DOHH2 (cell line): ENCODE results near the gene CXCL16.

Experiments used
- H3F3A ChIP-seq: fragments of 200-600 bp; sonication (generic), shearing (Covaris generic); 2 replicates; pipeline ENCODE4 v1.6.0; 2016; ENCODE audit warnings: antibody characterized with exemption, mild to moderate bottlenecking; ENCODE audit not compliant: control insufficient read depth, insufficient read depth
- H3K27ac ChIP-seq: fragments of 200-600 bp; sonication (generic); 2 replicates; pipeline ENCODE4 v1.5.1; 2014; ENCODE audit warnings: low read depth, mild to moderate bottlenecking, low read length, moderate library complexity
- H3K27me3 ChIP-seq: fragments of 200-600 bp; sonication (generic); 2 replicates; pipeline ENCODE4 v1.6.1; 2014; ENCODE audit warnings: mild to moderate bottlenecking, low read length, mixed read lengths; ENCODE audit not compliant: control insufficient read depth
- H3K36me3 ChIP-seq: fragments of 200-600 bp; sonication (generic); 2 replicates; pipeline ENCODE4 v1.6.1; 2014; ENCODE audit warnings: mild to moderate bottlenecking, low read length, moderate library complexity, mixed read lengths; ENCODE audit not compliant: control insufficient read depth
- H3K4me1 ChIP-seq: fragments of 200-600 bp; sonication (generic); 2 replicates; pipeline ENCODE4 v1.6.1; 2014; ENCODE audit warnings: mild to moderate bottlenecking, low read length, mixed read lengths; ENCODE audit not compliant: control insufficient read depth
- H3K4me2 ChIP-seq: fragments of 200-600 bp; sonication (generic); 2 replicates; pipeline ENCODE4 v1.6.0; 2014; ENCODE audit warnings: mild to moderate bottlenecking, low read length, moderate library complexity
- H3K4me3 ChIP-seq: fragments of 200-600 bp; sonication (generic); 2 replicates; pipeline ENCODE4 v1.5.1; 2014; ENCODE audit warnings: mild to moderate bottlenecking, low read length, mixed read lengths
- H3K79me2 ChIP-seq: fragments of 200-600 bp; sonication (generic); 2 replicates; pipeline ENCODE4 v1.6.1; 2014; ENCODE audit warnings: mild to moderate bottlenecking, low read length, mixed read lengths; ENCODE audit not compliant: control insufficient read depth
- H3K9me2 ChIP-seq: fragments of 200-600 bp; sonication (generic); replicated peaks from 2 replicates; pipeline ENCODE4 v1.6.1; 2014; ENCODE audit warnings: mild to moderate bottlenecking, low read length, mixed read lengths; ENCODE audit not compliant: control insufficient read depth
- H3K9me3 ChIP-seq: fragments of 200-600 bp; sonication (generic); 2 replicates; pipeline ENCODE4 v1.6.1; 2014; ENCODE audit warnings: antibody characterized with exemption, low read length, mixed read lengths; ENCODE audit not compliant: control insufficient read depth, insufficient read depth
- H4K20me1 ChIP-seq: fragments of 200-600 bp; sonication (generic); 2 replicates; pipeline ENCODE4 v1.6.0; 2014; ENCODE audit warnings: low read depth, mild to moderate bottlenecking, antibody characterized with exemption, low read length, moderate library complexity; ENCODE audit not compliant: control insufficient read depth, insufficient read depth
- CTCF ChIP-seq: fragments of 200-600 bp; sonication (generic); IDR thresholded peaks from one replicate; pipeline ENCODE4 v1.5.1; 2014; ENCODE audit warnings: antibody characterized with exemption, mild to moderate bottlenecking, low read depth, low read length; ENCODE audit not compliant: poor library complexity, severe bottlenecking
- EZH2phosphoT487 ChIP-seq: fragments of 200-600 bp; sonication (generic); IDR thresholded peaks from 2 replicates; pipeline ENCODE4 v1.6.1; 2017; ENCODE audit warnings: borderline replicate concordance, mild to moderate bottlenecking, antibody characterized with exemption, low read length, moderate library complexity, mixed read lengths

CXCL16 gene

GRCh38 chr17:4728124-4728523 is 11.6 kb downstream of the CXCL16 start:
- Histone ChIP-seq H3K4me3 (no peak overlapping the region), H3K79me2 (peaks cover 4% of the 10 kb centered on the region), H3K9me3 (no peaks in the 10 kb centered on the region), H3K27ac (no peak overlapping the region), H3K9me2 (no peaks in the 10 kb centered on the region), H4K20me1 (no peaks in the 10 kb centered on the region), H3K4me1 (peaks cover 25% of the 10 kb centered on the region), H3K27me3 (no peaks in the 10 kb centered on the region), H3F3A (peaks cover 1% of the 10 kb centered on the region; the same call in 1 of the 2 replicates), H3K4me2 (no peak overlapping the region), H3K36me3 (no peaks in the 10 kb centered on the region)
- TF ChIP-seq CTCF (no peak), EZH2phosphoT487 (no peak)

GRCh38 chr17:4725646-4726310 is 13.9 kb downstream of the CXCL16 start:
- Histone ChIP-seq H3K9me3 (no peaks in the 10 kb centered on the region), H4K20me1 (no peaks in the 10 kb centered on the region), H3K4me2 (peak overlapping the region; percentile 9), H3F3A (no peaks in the 10 kb centered on the region), H3K9me2 (no peaks in the 10 kb centered on the region), H3K4me3 (no peak overlapping the region), H3K4me1 (peaks cover 12% of the 10 kb centered on the region), H3K79me2 (no peaks in the 10 kb centered on the region), H3K27me3 (no peaks in the 10 kb centered on the region), H3K36me3 (no peaks in the 10 kb centered on the region), H3K27ac (no peak overlapping the region)
- TF ChIP-seq EZH2phosphoT487, result no peak
- no peak for TF ChIP-seq CTCF

GRCh38 chr17:4724650-4725049 is 15.1 kb downstream of the CXCL16 start:
- H3K9me2 ChIP-seq, result no peaks in the 10 kb centered on the region
- no peaks in the 10 kb centered on the region for H3K27me3 ChIP-seq
- H3K79me2 ChIP-seq, result no peaks in the 10 kb centered on the region
- no peak overlapping the region for H3K4me2 ChIP-seq
- H4K20me1 ChIP-seq, result no peaks in the 10 kb centered on the region
- TF ChIP-seq CTCF (no peak), EZH2phosphoT487 (no peak)
- H3K4me3 ChIP-seq, result no peak overlapping the region
- H3K36me3 ChIP-seq, result peaks cover 4% of the 10 kb centered on the region; the same call in 1 of the 2 replicates
- no peaks in the 10 kb centered on the region for H3K9me3 ChIP-seq
- H3F3A ChIP-seq, result no peaks in the 10 kb centered on the region
- peaks cover 7% of the 10 kb centered on the region for H3K4me1 ChIP-seq
- no peak overlapping the region for H3K27ac ChIP-seq
